Activated CD4-positive, alpha-beta memory T cell treated with anti-CD3 and anti-CD28 coated beads for 36 hours (primary cell): ENCODE measurements around the gene SIRT2. TPM values are rescaled to one million over a fixed set of nuclear protein-coding genes. Genes with fewer than 3 reads are reported as not detected.
"Not testable (repeated sequence)": the region's sequence is repeated elsewhere in the genome, so short reads cannot be mapped to it uniquely, and the experiment has no call there.

Experiments used
- CTCF ChIA-PET: fragments of 350-600 bp; sonication (Branson Sonifier 250); formaldehyde crosslinking; loops from one replicate; lab custom pipeline; 2021; ENCODE audit warnings: antibody characterized with exemption, inconsistent platforms; lab: Charles Lee
- POLR2A ChIA-PET: fragments of 350-600 bp; sonication (Branson Sonifier 250); formaldehyde crosslinking; loops from one replicate; lab custom pipeline; 2021; ENCODE audit warnings: antibody characterized with exemption; lab: Charles Lee
- DNase-seq: peaks from one replicate; pipeline ENCODE4 v3.0.0-alpha.2; 2020
- H3K27ac Mint-ChIP-seq: one replicate; pipeline ENCODE4 v1.8.0; 2021; ENCODE audit warnings: mixed read lengths
- H3K27me3 Mint-ChIP-seq: one replicate; pipeline ENCODE4 v1.8.0; 2021; ENCODE audit warnings: mixed read lengths
- H3K36me3 Mint-ChIP-seq: one replicate; pipeline ENCODE4 v1.8.0; 2021; ENCODE audit warnings: mixed read lengths
- H3K4me1 Mint-ChIP-seq: one replicate; pipeline ENCODE4 v1.8.0; 2021; ENCODE audit warnings: low read depth, mixed read lengths
- H3K4me3 Mint-ChIP-seq: one replicate; pipeline ENCODE4 v1.8.0; 2021; ENCODE audit warnings: mild to moderate bottlenecking, mixed read lengths
- H3K9me3 Mint-ChIP-seq: one replicate; pipeline ENCODE4 v1.8.0; 2021; ENCODE audit warnings: mixed read lengths
- intact Hi-C: fragments of 100-400 bp; cut with micrococcal nuclease; formaldehyde crosslinking; loops from one replicate; pipeline ENCODE4 v1.15.1; 2023
- total RNA-seq, 2 experiments: library from RNA; stranded (reverse); gene quantifications; one replicate each; pipeline ENCODE4 v1.2.3, GENCODE V29; 2021

Gene SIRT2
- total RNA-seq, 2 experiments from 2014 or later = 23.5 to 24.6 TPM

GRCh38 chr19:38855751-38856150, 43.7 kb downstream of the SIRT2 start:
- POLR2A ChIA-PET, H3K9me3 Mint-ChIP-seq, H3K27me3 Mint-ChIP-seq, intact Hi-C loops, H3K4me3 Mint-ChIP-seq, H3K27ac Mint-ChIP-seq, H3K36me3 Mint-ChIP-seq, DNase-seq: not testable (repeated sequence)
- CTCF ChIA-PET = interaction anchor here (2.8 kb wide), 1 partner anchor 13 kb away, joined by 12 read pairs; no protein-coding TSS in a partner anchor
- peaks cover 29% of the 10 kb centered on the region for H3K4me1 Mint-ChIP-seq

GRCh38 chr19:38854961-38855360, 44.5 kb downstream of the SIRT2 start:
- CTCF ChIA-PET, H3K9me3 Mint-ChIP-seq, H3K27ac Mint-ChIP-seq, DNase-seq, H3K36me3 Mint-ChIP-seq, POLR2A ChIA-PET, H3K27me3 Mint-ChIP-seq: not testable (repeated sequence)
- intact Hi-C loops = loop anchor here (5.0 kb wide), 5 partner anchors 298 to 547 kb away; partner anchors contain the start of genes FAM98C, RASGRP4 and SAMD4B
- peaks cover 29% of the 10 kb centered on the region for H3K4me1 Mint-ChIP-seq
- peak overlapping the region; percentile 26 for H3K4me3 Mint-ChIP-seq

- Mint-ChIP-seq H3K4me1 (peaks cover 33% of the 10 kb centered on the region), H3K27ac (peak overlapping the region; percentile 92), H3K4me3 (peak overlapping the region; percentile 83), H3K27me3 (no peaks in the 10 kb centered on the region), H3K9me3 (no peaks in the 10 kb centered on the region), H3K36me3 (peaks cover 14% of the 10 kb centered on the region)
- intact Hi-C loops = loop anchor here (5.0 kb wide), 5 partner anchors 296 to 549 kb away; partner anchors contain the start of genes FAM98C, RASGRP4 and SAMD4B
- POLR2A ChIA-PET = interaction anchor here (0.8 to 3.2 kb wide), 7 partner anchors 10 to 118 kb away, joined by 4 to 24 read pairs (median 10); partner anchors contain the start of genes ECH1 and RINL
- CTCF ChIA-PET = interaction anchor here (1.2 to 3.2 kb wide), 3 partner anchors 16 to 77 kb away, joined by 5 to 15 read pairs (median 12); partner anchors contain the start of genes MRPS12 and SARS2
- no peak for DNase-seq
These were observed 46.2 kb downstream of the SIRT2 start for GRCh38 chr19:38853214-38853613.

- POLR2A ChIA-PET = interaction anchor here (0.8 to 3.2 kb wide), 10 partner anchors 11 to 450 kb away, joined by 3 to 24 read pairs (median 6); partner anchors contain the start of genes ECH1, FAM98C and RINL
- peaks cover 33% of the 10 kb centered on the region for H3K4me1 Mint-ChIP-seq
- peak overlapping the region; percentile 92 for H3K27ac Mint-ChIP-seq
- H3K36me3 Mint-ChIP-seq = peaks cover 22% of the 10 kb centered on the region
- CTCF ChIA-PET = interaction anchor here (0.6 to 3.2 kb wide), 5 partner anchors 17 to 245 kb away, joined by 3 to 15 read pairs (median 5); partner anchors contain the start of genes MRPS12 and SARS2
- H3K9me3 Mint-ChIP-seq = no peaks in the 10 kb centered on the region
- H3K27me3 Mint-ChIP-seq = no peaks in the 10 kb centered on the region
- DNase-seq = peak; percentile 82
- H3K4me3 Mint-ChIP-seq = peak overlapping the region; percentile 83
- intact Hi-C loops = loop anchor here (1.0 to 5.0 kb wide), 6 partner anchors 17 to 550 kb away; partner anchors contain the start of genes FAM98C, RASGRP4 and SAMD4B
These were observed 47.0 kb downstream of the SIRT2 start for GRCh38 chr19:38852231-38853044.

GRCh38 chr19:38851622-38852230, 47.7 kb downstream of the SIRT2 start:
- intact Hi-C loops = loop anchor here (1.0 to 5.0 kb wide), 7 partner anchors 18 to 551 kb away; partner anchors contain the start of genes ACTN4, FAM98C, RASGRP4 and SAMD4B
- peak; percentile 94 for DNase-seq
- ChIA-PET POLR2A (interaction anchor here (0.7 to 3.2 kb wide), 11 partner anchors 9 to 449 kb away, joined by 3 to 24 read pairs (median 5); partner anchors contain the start of genes ECH1 and FAM98C), CTCF (interaction anchor here (2.8 to 3.2 kb wide), 2 partner anchors 18 to 79 kb away, joined by 12 to 15 read pairs; partner anchors contain the start of genes MRPS12 and SARS2)
- Mint-ChIP-seq H3K27ac (peak overlapping the region; percentile 97), H3K4me3 (peak overlapping the region; percentile 97), H3K36me3 (peaks cover 28% of the 10 kb centered on the region), H3K4me1 (peaks cover 33% of the 10 kb centered on the region), H3K9me3 (no peaks in the 10 kb centered on the region), H3K27me3 (no peaks in the 10 kb centered on the region)

GRCh38 chr19:38850976-38851621, 48.3 kb downstream of the SIRT2 start:
- ChIA-PET POLR2A (interaction anchor here (0.7 to 3.2 kb wide), 9 partner anchors 9 to 448 kb away, joined by 3 to 24 read pairs (median 5); partner anchors contain the start of genes ECH1 and FAM98C), CTCF (interaction anchor here (0.6 to 3.2 kb wide), 3 partner anchors 19 to 79 kb away, joined by 3 to 15 read pairs (median 12); partner anchors contain the start of genes MRPS12 and SARS2)
- Mint-ChIP-seq H3K4me3 (peak overlapping the region; percentile 97), H3K27ac (peak overlapping the region; percentile 97), H3K4me1 (peaks cover 32% of the 10 kb centered on the region), H3K27me3 (no peaks in the 10 kb centered on the region), H3K9me3 (no peaks in the 10 kb centered on the region), H3K36me3 (peaks cover 30% of the 10 kb centered on the region)
- intact Hi-C loops = loop anchor here (1.0 to 5.0 kb wide), 11 partner anchors 13 to 551 kb away; partner anchors contain the start of genes ACTN4, ECH1, FAM98C and MRPS12
- peak; percentile 53 for DNase-seq

- intact Hi-C loops = loop anchor here (1.0 to 5.0 kb wide), 11 partner anchors 12 to 552 kb away; partner anchors contain the start of genes ACTN4, ECH1, FAM98C and MRPS12
These were observed 48.9 kb downstream of the SIRT2 start for GRCh38 chr19:38850436-38850975.

GRCh38 chr19:38849860-38850435, 49.5 kb downstream of the SIRT2 start, which contains the start of gene HNRNPL:
Gene HNRNPL (minus strand): TSS chr19:38849986. CDS start chr19:38849966, 20 bp downstream.
- Mint-ChIP-seq H3K27ac (peak within 1 kb of the TSS; percentile 97), H3K4me1 (peaks cover 41% of the 10 kb centered on the region), H3K27me3 (no peaks in the 10 kb centered on the region), H3K36me3 (peaks cover 41% of the 10 kb centered on the region), H3K9me3 (no peaks in the 10 kb centered on the region), H3K4me3 (peak within 1 kb of the TSS; percentile 97)
- POLR2A ChIA-PET = interaction anchor here (0.9 to 2.8 kb wide), 12 partner anchors 9 to 475 kb away, joined by 3 to 19 read pairs (median 6); partner anchors contain the start of genes ECH1, MRPS12, NFKBIB and PSMD8
- intact Hi-C loops = loop anchor here (1.0 to 5.0 kb wide), 11 partner anchors 12 to 552 kb away; partner anchors contain the start of genes ACTN4, ECH1, FAM98C and MRPS12
- peak; percentile 99 for DNase-seq
- CTCF ChIA-PET = interaction anchor here (0.5 to 2.6 kb wide), 5 partner anchors 16 to 215 kb away, joined by 3 to 16 read pairs (median 12); partner anchors contain the start of genes MRPS12 and SARS2

More at GRCh38 chr19:38850436-38850975, 48.9 kb downstream of the SIRT2 start:
- CTCF ChIA-PET = interaction anchor here (0.6 to 3.2 kb wide), 3 partner anchors 19 to 80 kb away, joined by 3 to 15 read pairs (median 12); partner anchors contain the start of genes MRPS12 and SARS2
- peak overlapping the region; percentile 97 for H3K27ac Mint-ChIP-seq
- no peak for DNase-seq
- no peaks in the 10 kb centered on the region for H3K27me3 Mint-ChIP-seq
- peak overlapping the region; percentile 97 for H3K4me3 Mint-ChIP-seq
- peaks cover 38% of the 10 kb centered on the region for H3K4me1 Mint-ChIP-seq
- peaks cover 36% of the 10 kb centered on the region for H3K36me3 Mint-ChIP-seq
- POLR2A ChIA-PET = interaction anchor here (0.7 to 3.2 kb wide), 6 partner anchors 8 to 448 kb away, joined by 3 to 24 read pairs (median 5); partner anchors contain the start of gene FAM98C
- H3K9me3 Mint-ChIP-seq = no peaks in the 10 kb centered on the region

- Mint-ChIP-seq H3K9me3 (no peaks in the 10 kb centered on the region), H3K27ac (peak overlapping the region; percentile 97), H3K4me1 (peaks cover 46% of the 10 kb centered on the region), H3K27me3 (no peaks in the 10 kb centered on the region), H3K4me3 (peak overlapping the region; percentile 97), H3K36me3 (peaks cover 47% of the 10 kb centered on the region)
- DNase-seq = peak; percentile 99
- intact Hi-C loops = no loop called here
- ChIA-PET CTCF (interaction anchor here (0.5 to 2.6 kb wide), 6 partner anchors 16 to 215 kb away, joined by 3 to 16 read pairs (median 8); partner anchors contain the start of genes MRPS12 and SARS2), POLR2A (interaction anchor here (0.6 to 2.8 kb wide), 17 partner anchors 9 to 542 kb away, joined by 3 to 19 read pairs (median 4); partner anchors contain the start of genes ECH1, MED29, MRPS12 and NFKBIB)
These were observed 50.1 kb downstream of the SIRT2 start for GRCh38 chr19:38849147-38849859.
